Neural progenitor cell (in vitro differentiated cells): ENCODE results near the gene CNOT2. TPM values are rescaled to one million over a fixed set of nuclear protein-coding genes. Genes with fewer than 3 reads are reported as not detected.

ENCODE experiments used
- DNase-seq: peaks from one replicate; pipeline ENCODE4 v3.0.0-alpha.2; 2016; ENCODE audit warnings: low spot score
- H2AFZ ChIP-seq: fragments of 200-600 bp; sonication (generic); replicated peaks from 2 replicates; pipeline ENCODE4 v1.6.1; 2016; ENCODE audit warnings: antibody characterized with exemption
- H3F3A ChIP-seq: fragments of 200-600 bp; sonication (generic); 2 replicates; pipeline ENCODE4 v1.6.1; 2016; ENCODE audit warnings: antibody characterized with exemption, low read depth
- H3K27ac ChIP-seq: fragments of 200-600 bp; sonication (generic); 2 replicates; pipeline ENCODE4 v1.5.1; 2016; ENCODE audit warnings: mild to moderate bottlenecking
- H3K27me3 ChIP-seq: fragments of 200-600 bp; sonication (generic); 2 replicates; pipeline ENCODE4 v1.6.1; 2016; ENCODE audit warnings: mild to moderate bottlenecking, moderate library complexity
- H3K36me3 ChIP-seq: fragments of 200-600 bp; sonication (generic); 2 replicates; pipeline ENCODE4 v1.5.1; 2016
- H3K4me1 ChIP-seq: fragments of 200-600 bp; sonication (generic); 2 replicates; pipeline ENCODE4 v1.6.1; 2016; ENCODE audit warnings: mixed run types
- H3K4me2 ChIP-seq: fragments of 200-600 bp; sonication (generic); 2 replicates; pipeline ENCODE4 v1.6.1; 2016
- H3K4me3 ChIP-seq: fragments of 200-600 bp; sonication (generic); 2 replicates; pipeline ENCODE4 v1.5.1; 2016
- H3K79me2 ChIP-seq: fragments of 200-600 bp; sonication (generic); 2 replicates; pipeline ENCODE4 v1.6.1; 2016; ENCODE audit warnings: low read depth
- H3K9ac ChIP-seq: fragments of 200-600 bp; sonication (generic); 2 replicates; pipeline ENCODE4 v1.6.1; 2016
- H3K9me3 ChIP-seq: fragments of 200-600 bp; sonication (generic); 2 replicates; pipeline ENCODE4 v1.5.1; 2016; ENCODE audit warnings: low read depth
- H4K20me1 ChIP-seq: fragments of 200-600 bp; sonication (generic); 2 replicates; pipeline ENCODE4 v1.6.1; 2016; ENCODE audit warnings: low read depth
- H3K27ac Mint-ChIP-seq: 3 replicates; pipeline ENCODE4 v1.8.0; 2021; ENCODE audit warnings: mixed read lengths
- H3K27me3 Mint-ChIP-seq: 2 replicates; pipeline ENCODE4 v1.8.0; 2022; ENCODE audit warnings: low read depth, mild to moderate bottlenecking, inconsistent platforms, moderate library complexity, mixed read lengths; ENCODE audit not compliant: insufficient read depth
- H3K36me3 Mint-ChIP-seq: 3 replicates; pipeline ENCODE4 v1.8.0; 2021; ENCODE audit warnings: mixed read lengths
- H3K4me1 Mint-ChIP-seq: 3 replicates; pipeline ENCODE4 v1.8.0; 2021; ENCODE audit warnings: mixed read lengths
- H3K4me3 Mint-ChIP-seq: 3 replicates; pipeline ENCODE4 v1.8.0; 2021; ENCODE audit warnings: mild to moderate bottlenecking, moderate library complexity, mixed read lengths
- H3K9me3 Mint-ChIP-seq: 3 replicates; pipeline ENCODE4 v1.8.0; 2020; ENCODE audit warnings: mixed read lengths
- CTCF ChIP-seq: fragments of 200-600 bp; sonication (generic); IDR thresholded peaks from 2 replicates; pipeline ENCODE4 v1.5.1; 2017; ENCODE audit warnings: antibody characterized with exemption, mild to moderate bottlenecking
- EZH2 ChIP-seq: fragments of 200-600 bp; sonication (generic); IDR thresholded peaks from 2 replicates; pipeline ENCODE4 v1.6.1; 2017; ENCODE audit warnings: antibody characterized with exemption, mild to moderate bottlenecking, moderate library complexity
- EZH2phosphoT487 ChIP-seq: fragments of 200-600 bp; sonication (generic); IDR thresholded peaks from 2 replicates; pipeline ENCODE4 v1.6.1; 2017; ENCODE audit warnings: antibody characterized with exemption
- total RNA-seq: library from RNA; depleted of rRNA; stranded (reverse); fragments of >200 nt; gene quantifications from 2 replicates; pipeline ENCODE4 v1.2.3, GENCODE V29; 2015; ENCODE audit warnings: low replicate concordance

CNOT2 gene
- total RNA-seq, 1 donor from 2014 or later: 250 TPM

GRCh38 chr12:70309348-70309747, 66.1 kb downstream of the CNOT2 start:
- no peak for DNase-seq
- Mint-ChIP-seq H3K4me3 (no peak overlapping the region), H3K9me3 (peaks cover 12% of the 10 kb centered on the region), H3K27me3 (peaks cover 2% of the 10 kb centered on the region), H3K4me1 (no peaks in the 10 kb centered on the region), H3K27ac (no peak overlapping the region), H3K36me3 (peaks cover 32% of the 10 kb centered on the region)
- Histone ChIP-seq H4K20me1 (peaks cover 22% of the 10 kb centered on the region), H2AFZ (no peak overlapping the region), H3K4me2 (no peak overlapping the region), H3K27me3 (no peaks in the 10 kb centered on the region), H3K4me3 (no peak overlapping the region), H3K27ac (no peak overlapping the region), H3K4me1 (no peaks in the 10 kb centered on the region), H3K9me3 (no peaks in the 10 kb centered on the region), H3F3A (no peaks in the 10 kb centered on the region), H3K36me3 (peaks cover 4% of the 10 kb centered on the region), H3K79me2 (peaks cover 85% of the 10 kb centered on the region), H3K9ac (no peak overlapping the region)
- TF ChIP-seq EZH2 (no peak), EZH2phosphoT487 (no peak), CTCF (no peak)

GRCh38 chr12:70314145-70314544, 70.9 kb downstream of the CNOT2 start:
- Histone ChIP-seq H2AFZ (no peak overlapping the region), H3K27ac (no peak overlapping the region), H4K20me1 (peaks cover 18% of the 10 kb centered on the region), H3K4me2 (no peak overlapping the region), H3K4me1 (no peaks in the 10 kb centered on the region), H3F3A (no peaks in the 10 kb centered on the region), H3K36me3 (peaks cover 7% of the 10 kb centered on the region), H3K9ac (no peak overlapping the region), H3K79me2 (peaks cover 86% of the 10 kb centered on the region), H3K9me3 (no peaks in the 10 kb centered on the region), H3K4me3 (no peak overlapping the region), H3K27me3 (no peaks in the 10 kb centered on the region)
- Mint-ChIP-seq H3K27ac (no peak overlapping the region), H3K4me1 (no peaks in the 10 kb centered on the region), H3K4me3 (no peak overlapping the region), H3K27me3 (no peaks in the 10 kb centered on the region), H3K36me3 (peaks cover 14% of the 10 kb centered on the region), H3K9me3 (no peaks in the 10 kb centered on the region)
- TF ChIP-seq CTCF (no peak), EZH2phosphoT487 (no peak), EZH2 (no peak)
- DNase-seq: no peak

DNA sequence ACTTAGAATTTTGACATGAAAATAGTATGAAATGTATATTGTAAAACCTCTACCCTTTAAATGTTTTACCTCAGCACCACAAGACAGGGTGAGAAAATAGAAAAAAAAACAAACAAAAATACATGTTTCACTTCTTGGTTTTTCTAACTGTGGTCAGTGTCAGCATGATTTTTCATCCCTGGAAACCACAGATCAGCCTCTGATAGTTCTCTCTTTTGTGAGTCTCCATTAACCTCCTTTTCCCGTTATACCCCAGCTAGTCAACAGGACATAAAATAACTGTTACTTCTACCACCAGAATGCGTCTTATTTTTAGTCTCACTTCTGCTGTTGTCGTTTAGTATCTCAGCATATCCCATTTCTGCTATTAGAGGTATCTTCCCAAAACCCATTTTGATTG, 74.5 kb downstream of the CNOT2 start:
- peaks cover 11% of the 10 kb centered on the region for H3K36me3 Mint-ChIP-seq
- H3K27me3 ChIP-seq: no peaks in the 10 kb centered on the region
- H3K9me3 ChIP-seq: no peaks in the 10 kb centered on the region
- no peak overlapping the region for H3K27ac Mint-ChIP-seq
- H2AFZ ChIP-seq: no peak overlapping the region
- no peak overlapping the region for H3K4me2 ChIP-seq
- H3K27me3 Mint-ChIP-seq: no peaks in the 10 kb centered on the region
- peaks cover 65% of the 10 kb centered on the region for H3K79me2 ChIP-seq
- H3K36me3 ChIP-seq: peaks cover 7% of the 10 kb centered on the region
- H3K4me1 ChIP-seq: no peaks in the 10 kb centered on the region
- H4K20me1 ChIP-seq: peaks cover 10% of the 10 kb centered on the region
- H3F3A ChIP-seq: no peaks in the 10 kb centered on the region
- no peak overlapping the region for H3K4me3 ChIP-seq
- H3K9ac ChIP-seq: no peak overlapping the region
- H3K4me1 Mint-ChIP-seq: no peaks in the 10 kb centered on the region
- H3K4me3 Mint-ChIP-seq: no peak overlapping the region
- TF ChIP-seq CTCF (no peak), EZH2phosphoT487 (no peak), EZH2 (no peak)
- H3K27ac ChIP-seq: no peak overlapping the region
- no peaks in the 10 kb centered on the region for H3K9me3 Mint-ChIP-seq
- DNase-seq: no peak

GRCh38 chr12:70319605-70320004, 76.4 kb downstream of the CNOT2 start:
- H3K27me3 Mint-ChIP-seq: no peaks in the 10 kb centered on the region
- Histone ChIP-seq H3K36me3 (peaks cover 7% of the 10 kb centered on the region), H3K4me3 (no peak overlapping the region), H3K27ac (no peak overlapping the region), H4K20me1 (peaks cover 4% of the 10 kb centered on the region), H2AFZ (no peak overlapping the region), H3F3A (no peaks in the 10 kb centered on the region), H3K4me1 (no peaks in the 10 kb centered on the region), H3K9ac (no peak overlapping the region), H3K4me2 (no peak overlapping the region), H3K9me3 (no peaks in the 10 kb centered on the region), H3K27me3 (no peaks in the 10 kb centered on the region), H3K79me2 (peaks cover 48% of the 10 kb centered on the region)
- DNase-seq: no peak
- H3K4me1 Mint-ChIP-seq: no peaks in the 10 kb centered on the region
- H3K36me3 Mint-ChIP-seq: peaks cover 13% of the 10 kb centered on the region
- no peak for TF ChIP-seq EZH2
- no peak for TF ChIP-seq CTCF
- no peak for TF ChIP-seq EZH2phosphoT487
- H3K4me3 Mint-ChIP-seq: no peak overlapping the region
- no peak overlapping the region for H3K27ac Mint-ChIP-seq
- H3K9me3 Mint-ChIP-seq: no peaks in the 10 kb centered on the region
